Thoracic aorta (tissue), 2 donors: ENCODE data around the gene LRRIQ3. TPM values are rescaled to one million over a fixed set of nuclear protein-coding genes. Genes with fewer than 3 reads are reported as not detected.
"Not testable (repeated sequence)": the region's sequence is repeated elsewhere in the genome, so short reads cannot be mapped to it uniquely, and the experiment has no call there.

Experiments used
- ATAC-seq: fragments of 150-250 bp; one replicate; pipeline ENCODE4 v1.8.0; 2017; ENCODE audit warnings: low read depth; ENCODE audit not compliant: insufficient number of reproducible peaks, low FRiP score
- DNase-seq: peaks from one replicate; pipeline ENCODE4 v3.0.0-alpha.2; 2020; ENCODE audit warnings: low spot score
- H3K27ac ChIP-seq, 2 donors: fragments of 200-600 bp; sonication (generic); 1 replicate in 1 of 2; 2 replicates in 1 of 2; pipeline ENCODE4 v1.5.1; 2016; ENCODE audit warnings: mild to moderate bottlenecking in 2 of 2, moderate library complexity in 2 of 2
- H3K27me3 ChIP-seq: fragments of 200-600 bp; sonication (generic); replicated peaks from 2 replicates; pipeline ENCODE4 v1.6.0; 2016; ENCODE audit warnings: mild to moderate bottlenecking; ENCODE audit not compliant: insufficient read depth
- H3K36me3 ChIP-seq: fragments of 200-600 bp; sonication (generic); one replicate; pipeline ENCODE4 v1.5.1; 2016
- H3K4me1 ChIP-seq, 2 donors: fragments of 200-600 bp; sonication (generic); 1 replicate in 1 of 2; 2 replicates in 1 of 2; pipeline versions ENCODE4 v1.5.1 to v1.6.0; 2016; ENCODE audit warnings: low read depth in 2 of 2, mild to moderate bottlenecking in 1 of 2; ENCODE audit not compliant: control insufficient read depth in 1 of 2
- H3K4me3 ChIP-seq: fragments of 200-600 bp; sonication (generic); 2 replicates; pipeline ENCODE4 v1.5.1; 2016; ENCODE audit warnings: mild to moderate bottlenecking
- H3K9me3 ChIP-seq: fragments of 200-600 bp; sonication (generic); 2 replicates; pipeline ENCODE4 v1.5.1; 2016
- CTCF ChIP-seq: fragments of 200-600 bp; sonication (generic); IDR thresholded peaks from one replicate; pipeline ENCODE4 v1.5.1; 2019; ENCODE audit warnings: antibody characterized with exemption
- total RNA-seq, 2 donors: library from RNA; depleted of rRNA; stranded (reverse); fragments of >200 nt; gene quantifications; one replicate each; pipeline versions ENCODE4 v1.1.0 to v1.2.3, GENCODE V29; 2016

The LRRIQ3 gene
- total RNA-seq, 2 donors from 2014 or later = 0.85 to 1.1 TPM

- H3K27me3 ChIP-seq = no peaks in the 10 kb centered on the region
- H3K4me3 ChIP-seq = no peak overlapping the region
- no peak for TF ChIP-seq CTCF
- H3K9me3 ChIP-seq = no peaks in the 10 kb centered on the region
- H3K4me1 ChIP-seq = no peaks in the 10 kb centered on the region
- H3K27ac ChIP-seq = no peak overlapping the region
- DNase-seq = no peak
- no peak for ATAC-seq
- H3K36me3 ChIP-seq = no peaks in the 10 kb centered on the region
Measured at GRCh38 chr1:74180490-74180889, 17.5 kb downstream of the LRRIQ3 start.

- H3K4me3 ChIP-seq, H3K9me3 ChIP-seq, H3K27me3 ChIP-seq, ATAC-seq, H3K27ac ChIP-seq, H3K36me3 ChIP-seq, DNase-seq, H3K4me1 ChIP-seq: not testable (repeated sequence)
Measured at GRCh38 chr1:74174423-74174822, 23.6 kb downstream of the LRRIQ3 start.

- Histone ChIP-seq H3K9me3 (no peaks in the 10 kb centered on the region), H3K4me3 (no peak overlapping the region), H3K4me1 (no peaks in the 10 kb centered on the region), H3K36me3 (no peaks in the 10 kb centered on the region), H3K27me3 (no peaks in the 10 kb centered on the region), H3K27ac (no peak overlapping the region)
- no peak for ATAC-seq
- no peak for DNase-seq
- no peak for TF ChIP-seq CTCF
Measured at GRCh38 chr1:74162333-74162732, 35.6 kb downstream of the LRRIQ3 start.

- no peak overlapping the region for H3K27ac ChIP-seq
- no peak for ATAC-seq
Measured at GRCh38 chr1:74161497-74161896, 36.5 kb downstream of the LRRIQ3 start.

GRCh38 chr1:74160046-74160445, 37.9 kb downstream of the LRRIQ3 start:
- H3K27ac ChIP-seq = no peak overlapping the region
- no peaks in the 10 kb centered on the region for H3K27me3 ChIP-seq
- no peak for TF ChIP-seq CTCF
- no peaks in the 10 kb centered on the region for H3K9me3 ChIP-seq
- H3K4me1 ChIP-seq = no peaks in the 10 kb centered on the region
- ATAC-seq (no peak), DNase-seq (no peak)
- no peak overlapping the region for H3K4me3 ChIP-seq
- no peaks in the 10 kb centered on the region for H3K36me3 ChIP-seq

More at GRCh38 chr1:74161497-74161896, 36.5 kb downstream of the LRRIQ3 start:
- Histone ChIP-seq H3K9me3 (no peaks in the 10 kb centered on the region), H3K4me3 (no peak overlapping the region), H3K27me3 (no peaks in the 10 kb centered on the region), H3K4me1 (no peaks in the 10 kb centered on the region), H3K36me3 (no peaks in the 10 kb centered on the region)
- TF ChIP-seq CTCF = no peak
- DNase-seq = no peak

GRCh38 chr1:74145086-74145485, 52.9 kb downstream of the LRRIQ3 start:
- H3K27me3 ChIP-seq = no peaks in the 10 kb centered on the region
- TF ChIP-seq CTCF = no peak
- H3K4me3 ChIP-seq = no peak overlapping the region
- DNase-seq (no peak), ATAC-seq (no peak)
- no peak overlapping the region for H3K27ac ChIP-seq
- no peaks in the 10 kb centered on the region for H3K36me3 ChIP-seq
- no peaks in the 10 kb centered on the region for H3K9me3 ChIP-seq
- no peaks in the 10 kb centered on the region for H3K4me1 ChIP-seq

- not testable (repeated sequence) for DNase-seq
Measured at GRCh38 chr1:74117370-74117769, 80.6 kb downstream of the LRRIQ3 start.

More at GRCh38 chr1:74117370-74117769, 80.6 kb downstream of the LRRIQ3 start:
- not testable (repeated sequence) for H3K27ac ChIP-seq, ATAC-seq, H3K36me3 ChIP-seq, H3K4me1 ChIP-seq, H3K27me3 ChIP-seq, H3K9me3 ChIP-seq, H3K4me3 ChIP-seq
